T-cell (primary cell): ENCODE results near the gene FAM124B. TPM values are rescaled to one million over a fixed set of nuclear protein-coding genes. Genes with fewer than 3 reads are reported as not detected.
A peak's percentile ranks its signal among the peaks of the same experiment; 100 is the strongest.

ENCODE experiments used
- ATAC-seq, 4 experiments: fragments of 200-7000 bp in 3 of 4; fragments of 150-1000 bp in 1 of 4; cut with Tn5 transposase; replicated peaks in 1 of 4; 1 replicate in 3 of 4; 2 replicates in 1 of 4; pipeline ENCODE4 v1.10.0; 2021; ENCODE audit warnings: moderate library complexity in 3 of 4, mild to moderate bottlenecking in 2 of 4, moderate number of reproducible peaks in 1 of 4
- CTCF ChIA-PET, 2 donors: fragments of 300-600 bp; sonication (Branson Sonifier 250); formaldehyde crosslinking; loops; one replicate each; lab custom pipeline; 2022; ENCODE audit warnings: antibody characterized with exemption in 2 of 2; lab: Charles Lee
- POLR2A ChIA-PET, 2 donors: fragments of 300-600 bp; sonication (Branson Sonifier 250); formaldehyde crosslinking; loops; one replicate each; lab custom pipeline; 2022; ENCODE audit warnings: antibody characterized with exemption in 2 of 2; lab: Charles Lee
- DNase-seq, 35 experiments: peaks; one replicate each; pipeline versions ENCODE4 v3.0.0 to v3.0.0-alpha.2; 2013 to 2023
- H3K27ac ChIP-seq: one replicate; pipeline ENCODE4 v1.5.1; 2013; ENCODE audit warnings: low read length
- H3K27me3 ChIP-seq, 2 experiments: replicated peaks in 1 of 2; 1 replicate in 1 of 2; 2 replicates in 1 of 2; pipeline versions ENCODE4 v1.6.1 to v1.7.0; 2013; ENCODE audit warnings: low read length in 1 of 2, mixed read lengths in 1 of 2; ENCODE audit not compliant: control insufficient read depth in 2 of 2, insufficient read depth in 2 of 2; ENCODE audit errors: extremely low read depth in 1 of 2
- H3K36me3 ChIP-seq, 2 donors: 1 replicate in 1 of 2; 2 replicates in 1 of 2; pipeline versions ENCODE4 v1.6.1 to v1.7.0; 2013; ENCODE audit warnings: low read length in 1 of 2; ENCODE audit not compliant: control insufficient read depth in 2 of 2, insufficient read depth in 1 of 2; ENCODE audit errors: extremely low read depth in 1 of 2
- H3K4me1 ChIP-seq, 2 experiments: 1 replicate in 1 of 2; 2 replicates in 1 of 2; pipeline versions ENCODE4 v1.6.1 to v1.7.0; 2013; ENCODE audit warnings: low read length in 2 of 2, mixed read lengths in 1 of 2; ENCODE audit not compliant: insufficient read depth in 2 of 2, control insufficient read depth in 1 of 2; ENCODE audit errors: extremely low read depth in 1 of 2
- H3K4me3 ChIP-seq, 2 donors: 1 replicate in 1 of 2; 2 replicates in 1 of 2; pipeline versions ENCODE4 v1.5.1 to v1.7.0; 2013; ENCODE audit warnings: mild to moderate bottlenecking in 2 of 2, low read length in 1 of 2, moderate library complexity in 1 of 2; ENCODE audit not compliant: control insufficient read depth in 1 of 2; ENCODE audit errors: extremely low read depth in 1 of 2
- H3K9me3 ChIP-seq: 2 replicates; pipeline ENCODE4 v1.7.0; 2013
- H3K27ac Mint-ChIP-seq, 2 donors: one replicate each; pipeline ENCODE4 v1.8.0; 2020 to 2021; ENCODE audit warnings: mild to moderate bottlenecking in 2 of 2, mixed read lengths in 2 of 2
- H3K27me3 Mint-ChIP-seq, 2 donors: one replicate each; pipeline ENCODE4 v1.8.0; 2021 to 2022; ENCODE audit warnings: mixed read lengths in 2 of 2
- H3K36me3 Mint-ChIP-seq: one replicate; pipeline ENCODE4 v1.8.0; 2021; ENCODE audit warnings: mixed read lengths
- H3K4me1 Mint-ChIP-seq, 3 donors: one replicate each; pipeline ENCODE4 v1.8.0; 2020 to 2022; ENCODE audit warnings: mixed read lengths in 3 of 3, mild to moderate bottlenecking in 1 of 3
- H3K4me3 Mint-ChIP-seq, 3 donors: one replicate each; pipeline ENCODE4 v1.8.0; 2020 to 2022; ENCODE audit warnings: mild to moderate bottlenecking in 3 of 3, mixed read lengths in 3 of 3, moderate library complexity in 3 of 3
- H3K9me3 Mint-ChIP-seq, 3 donors: one replicate each; pipeline ENCODE4 v1.8.0; 2020 to 2022; ENCODE audit warnings: mixed read lengths in 3 of 3
- WGBS: methylation state at CpG from one replicate; pipeline ENCODE4 v1.1.5; 2013; ENCODE audit warnings: missing lambda C conversion rate; ENCODE audit not compliant: insufficient coverage; 5-methylcytosine and 5-hydroxymethylcytosine counted together
- total RNA-seq, 35 experiments: library from RNA in 6 of 35; stranded (reverse) in 6 of 35; fragments of 120-200 nt in 1 of 35; gene quantifications; one replicate each; pipeline versions ENCODE4 v1.2.1 to v1.2.4 and lab custom pipeline; 2013 to 2026

The FAM124B gene
- total RNA-seq, 5 donors from 2014 or later (not counting 1 experiment from before 2014, with no cell fraction given) = 0.20 to 1.2 (median 0.76) TPM; not detected in 1

DNA sequence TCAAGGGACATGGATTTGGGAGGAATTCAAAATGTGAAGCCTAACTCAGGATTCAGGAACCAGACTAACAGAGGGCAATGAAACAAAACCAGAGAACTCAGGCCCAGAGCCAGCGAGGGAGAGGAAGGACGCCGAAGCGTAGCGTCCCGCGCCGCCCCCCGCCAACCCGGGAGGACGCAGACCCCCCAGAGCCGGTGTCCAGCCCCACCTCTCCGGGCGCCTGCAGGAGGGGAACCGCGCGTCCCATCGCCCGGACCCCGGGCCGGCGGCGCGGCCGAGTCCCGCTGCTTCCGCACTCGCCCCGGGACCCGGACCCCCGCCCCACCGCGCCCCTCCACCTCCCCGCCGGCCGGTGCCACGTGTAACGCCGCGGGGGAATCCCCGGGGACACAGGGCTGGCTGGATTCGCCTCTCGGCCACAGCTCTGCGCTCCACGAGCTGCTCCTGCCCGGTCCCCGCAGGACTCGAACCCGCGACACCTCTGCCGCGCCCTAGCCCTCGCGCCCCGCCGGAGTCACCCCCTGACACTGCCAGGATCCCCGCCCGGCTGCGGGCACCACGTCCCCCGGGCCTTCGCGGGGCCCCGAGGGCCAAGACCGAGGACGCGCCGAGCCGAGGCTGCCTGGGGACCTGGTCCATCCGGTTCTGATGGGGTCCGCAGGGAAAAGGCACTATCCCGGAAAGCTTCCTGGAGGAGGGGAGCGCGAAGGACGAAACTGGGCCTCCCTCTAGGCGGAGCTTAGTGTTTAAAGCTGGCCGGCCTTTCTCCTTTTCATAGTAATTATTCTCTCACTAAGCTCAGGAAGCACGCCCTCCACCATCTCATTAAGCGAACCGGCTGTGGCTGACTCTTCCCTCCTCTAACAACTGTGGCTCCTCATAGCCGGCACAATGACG, 40.4 kb upstream of the FAM124B start:
- Histone ChIP-seq H3K4me1 (peaks cover 0 to 7% of the 10 kb centered on the region in 2 experiments), H3K27ac (no peak overlapping the region), H3K36me3 (no peaks in the 10 kb centered on the region), H3K27me3 (peaks cover 0 to 33% of the 10 kb centered on the region in 2 experiments), H3K9me3 (no peaks in the 10 kb centered on the region), H3K4me3 (peak overlapping the region in 1 of 2 donors; percentile 66)
- no peaks in the 10 kb centered on the region for H3K9me3 Mint-ChIP-seq
- DNase-seq (peak in 6 of 35 experiments; percentile 1 to 19 (median 3)), ATAC-seq (peak; percentile 26 to 64 (median 32))
- ChIA-PET CTCF (no interaction called here), POLR2A (interaction anchor here (0.6 to 0.7 kb wide), 3 partner anchors 25 to 754 kb away, joined by 4 to 9 read pairs (median 4); no protein-coding TSS in a partner anchor)
- no peaks in the 10 kb centered on the region for H3K36me3 Mint-ChIP-seq
- H3K27me3 Mint-ChIP-seq = peaks cover 48 to 52% of the 10 kb centered on the region in 2 donors
- peaks cover 12 to 18% (median 12%) of the 10 kb centered on the region in 3 donors for H3K4me1 Mint-ChIP-seq
- H3K4me3 Mint-ChIP-seq = peak overlapping the region; percentile 63 to 79 (median 65)
- no peak overlapping the region for H3K27ac Mint-ChIP-seq
- 5% methylated on average over 75 of the region's 82 CpGs for WGBS

GRCh38 chr2:224440988-224441387, 39.1 kb upstream of the FAM124B start:
- H3K4me3 ChIP-seq = no peak overlapping the region
- H3K36me3 ChIP-seq = no peaks in the 10 kb centered on the region
- H3K27me3 Mint-ChIP-seq = peaks cover 52 to 54% of the 10 kb centered on the region in 2 donors
- no peaks in the 10 kb centered on the region for H3K9me3 ChIP-seq
- H3K9me3 Mint-ChIP-seq = no peaks in the 10 kb centered on the region
- peaks cover 0 to 7% of the 10 kb centered on the region in 2 experiments for H3K4me1 ChIP-seq
- no peak overlapping the region for H3K27ac ChIP-seq
- peaks cover 12 to 18% (median 12%) of the 10 kb centered on the region in 3 donors for H3K4me1 Mint-ChIP-seq
- ChIA-PET CTCF (interaction anchor here (0.7 kb wide), 2 partner anchors 72 to 235 kb away, joined by 3 to 7 read pairs; no protein-coding TSS in a partner anchor), POLR2A (interaction anchor here in 1 of 2 donors (0.6 kb wide), 1 partner anchor 42 kb away, joined by 5 read pairs; no protein-coding TSS in a partner anchor)
- no peak overlapping the region for H3K27ac Mint-ChIP-seq
- no CpG with 5 or more reads among the region's 5 CpGs for WGBS
- DNase-seq (no peak), ATAC-seq (no peak)
- H3K4me3 Mint-ChIP-seq = peak overlapping the region in 1 of 3 donors; percentile 73
- H3K27me3 ChIP-seq = peaks cover 0 to 38% of the 10 kb centered on the region in 2 experiments
- H3K36me3 Mint-ChIP-seq = no peaks in the 10 kb centered on the region

DNA sequence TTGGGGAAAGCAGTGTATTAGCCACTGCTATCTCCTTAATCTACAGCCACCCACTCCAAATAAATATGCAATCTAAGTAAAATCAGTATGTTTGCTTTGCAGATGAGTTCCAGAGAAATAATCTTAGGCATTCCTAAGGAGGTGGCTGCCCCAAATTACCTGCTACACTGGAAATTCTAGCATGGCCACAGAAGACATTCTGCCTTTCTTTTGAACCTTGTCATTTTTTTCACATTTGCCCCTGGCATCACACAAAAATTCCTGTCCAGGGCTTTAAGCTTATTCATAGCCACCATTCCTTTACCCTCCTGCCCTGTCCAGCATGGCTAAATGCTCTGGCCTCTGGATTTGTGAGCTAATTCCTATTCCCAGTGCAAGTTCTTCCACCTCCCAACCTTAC, 36.8 kb upstream of the FAM124B start:
- Mint-ChIP-seq H3K4me1 (peaks cover 10 to 17% (median 12%) of the 10 kb centered on the region in 3 donors), H3K4me3 (no peak overlapping the region), H3K27me3 (peaks cover 42 to 48% of the 10 kb centered on the region in 2 donors), H3K27ac (no peak overlapping the region), H3K9me3 (no peaks in the 10 kb centered on the region), H3K36me3 (no peaks in the 10 kb centered on the region)
- Histone ChIP-seq H3K4me3 (no peak overlapping the region), H3K27ac (no peak overlapping the region), H3K4me1 (peaks cover 0 to 7% of the 10 kb centered on the region in 2 experiments), H3K9me3 (no peaks in the 10 kb centered on the region), H3K27me3 (peaks cover 0 to 31% of the 10 kb centered on the region in 2 experiments), H3K36me3 (no peaks in the 10 kb centered on the region)
- DNase-seq = no peak
- ChIA-PET CTCF (interaction anchor here in 1 of 2 donors (1.0 kb wide), 1 partner anchor 455 kb away, joined by 3 read pairs; no protein-coding TSS in a partner anchor), POLR2A (no interaction called here)
- ATAC-seq = no peak

DNA sequence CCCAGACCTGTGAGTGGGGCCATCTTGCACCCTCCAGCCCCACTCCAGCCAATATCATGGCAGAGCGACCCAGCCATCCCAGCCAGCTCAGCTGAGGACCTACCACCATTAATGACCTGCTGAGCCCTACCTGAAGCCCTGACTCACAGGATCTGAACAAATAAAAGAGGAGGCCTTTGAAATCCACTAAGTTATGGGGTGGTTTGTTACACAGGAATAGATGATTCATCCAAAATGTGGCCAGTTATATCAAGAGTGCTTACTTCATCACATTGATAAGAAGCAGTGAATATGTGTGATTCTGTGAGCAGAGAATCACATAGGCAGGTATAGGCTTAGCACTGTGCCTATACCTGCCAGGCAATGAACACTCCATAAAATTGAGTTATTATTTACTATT, 34.7 kb upstream of the FAM124B start:
- Histone ChIP-seq H3K4me1 (no peaks in the 10 kb centered on the region), H3K36me3 (no peaks in the 10 kb centered on the region), H3K9me3 (no peaks in the 10 kb centered on the region), H3K27ac (no peak overlapping the region), H3K27me3 (peaks cover 0 to 17% of the 10 kb centered on the region in 2 experiments), H3K4me3 (no peak overlapping the region)
- Mint-ChIP-seq H3K4me1 (peaks cover under 1 to 5% (median 2%) of the 10 kb centered on the region in 3 donors), H3K27ac (no peak overlapping the region), H3K27me3 (peaks cover 27 to 40% of the 10 kb centered on the region in 2 donors), H3K9me3 (no peaks in the 10 kb centered on the region), H3K36me3 (no peaks in the 10 kb centered on the region), H3K4me3 (no peak overlapping the region)
- DNase-seq (no peak), ATAC-seq (no peak)
- no CpG with 5 or more reads among the region's 1 CpG for WGBS
- ChIA-PET POLR2A (no interaction called here), CTCF (no interaction called here)

GRCh38 chr2:224434618-224435017, 32.7 kb upstream of the FAM124B start:
- Mint-ChIP-seq H3K4me3 (no peak overlapping the region), H3K27ac (no peak overlapping the region), H3K36me3 (no peaks in the 10 kb centered on the region), H3K9me3 (no peaks in the 10 kb centered on the region), H3K4me1 (no peaks in the 10 kb centered on the region), H3K27me3 (peaks cover 8 to 22% of the 10 kb centered on the region in 2 donors)
- 92% methylated on average over 2 of the region's 4 CpGs for whole genome bisulfite sequencing
- Histone ChIP-seq H3K9me3 (no peaks in the 10 kb centered on the region), H3K4me3 (no peak overlapping the region), H3K27me3 (peaks cover 0 to 10% of the 10 kb centered on the region in 2 experiments), H3K4me1 (no peaks in the 10 kb centered on the region), H3K27ac (no peak overlapping the region), H3K36me3 (no peaks in the 10 kb centered on the region)
- ATAC-seq (no peak), DNase-seq (no peak)
- ChIA-PET POLR2A (no interaction called here), CTCF (no interaction called here)

- H3K27me3 Mint-ChIP-seq = peaks cover 6 to 19% of the 10 kb centered on the region in 2 donors
- no peaks in the 10 kb centered on the region for H3K4me1 Mint-ChIP-seq
- Histone ChIP-seq H3K36me3 (no peaks in the 10 kb centered on the region), H3K27me3 (peaks cover 0 to 13% of the 10 kb centered on the region in 2 experiments), H3K4me1 (no peaks in the 10 kb centered on the region), H3K4me3 (no peak overlapping the region), H3K9me3 (no peaks in the 10 kb centered on the region), H3K27ac (no peak overlapping the region)
- ATAC-seq (no peak), DNase-seq (no peak)
- H3K27ac Mint-ChIP-seq = no peak overlapping the region
- 95% methylated on average over 9 of the region's 10 CpGs for WGBS
- ChIA-PET CTCF (no interaction called here), POLR2A (no interaction called here)
- H3K9me3 Mint-ChIP-seq = no peaks in the 10 kb centered on the region
- H3K4me3 Mint-ChIP-seq = no peak overlapping the region
- no peaks in the 10 kb centered on the region for H3K36me3 Mint-ChIP-seq
Observed at GRCh38 chr2:224433442-224433841, 31.5 kb upstream of the FAM124B start.
